Measurements from ENCODE around the gene ZNF613. TPM values are rescaled to one million over a fixed set of nuclear protein-coding genes. Genes with fewer than 3 reads are reported as not detected.
"Not testable (repeated sequence)": the region's sequence is repeated elsewhere in the genome, so short reads cannot be mapped to it uniquely, and the experiment has no call there.

ZNF613 gene
- total RNA-seq, 2 donors from 2014 or later: 2.0 to 2.2 TPM

GRCh38 chr19:51965583-51965982 lies 38.3 kb downstream of the ZNF613 start:
- TF ChIP-seq CTCF (IDR thresholded peaks at IDR 0.05): no peak
- Histone ChIP-seq H3K4me1 (ENCODE audit: control insufficient read depth in 1 of 2, low read depth in 2 of 2) (no peaks in the 10 kb centered on the region), H3K27me3 (replicated peaks; ENCODE audit: insufficient read depth) (no peaks in the 10 kb centered on the region), H3K9me3 (peaks cover 100% of the 10 kb centered on the region), H3K27ac (no peak overlapping the region), H3K4me3 (peak overlapping the region; percentile 4), H3K36me3 (peaks cover 65% of the 10 kb centered on the region)
- ATAC-seq (ENCODE audit: insufficient number of reproducible peaks, low FRiP score, low read depth) (no peak), DNase-seq (ENCODE audit: low spot score) (no peak)

GRCh38 chr19:51970718-51971117 lies 43.4 kb downstream of the ZNF613 start:
- no peak for TF ChIP-seq CTCF (IDR thresholded peaks at IDR 0.05)
- Histone ChIP-seq H3K36me3 (peaks cover 90% of the 10 kb centered on the region), H3K27ac (no peak overlapping the region), H3K27me3 (replicated peaks; ENCODE audit: insufficient read depth) (no peaks in the 10 kb centered on the region), H3K4me1 (ENCODE audit: control insufficient read depth in 1 of 2, low read depth in 2 of 2) (no peaks in the 10 kb centered on the region), H3K9me3 (peaks cover 100% of the 10 kb centered on the region), H3K4me3 (no peak overlapping the region)
- ATAC-seq (ENCODE audit: insufficient number of reproducible peaks, low FRiP score, low read depth): no peak
- no peak for DNase-seq (ENCODE audit: low spot score)

GRCh38 chr19:51971624-51972023 lies 44.4 kb downstream of the ZNF613 start:
- no peak for ATAC-seq (ENCODE audit: insufficient number of reproducible peaks, low FRiP score, low read depth)
- peak overlapping the region; percentile 18 for H3K4me3 ChIP-seq

GRCh38 chr19:51975787-51976186 lies 48.5 kb downstream of the ZNF613 start:
- Histone ChIP-seq H3K9me3 (peaks cover 100% of the 10 kb centered on the region), H3K36me3 (peaks cover 81% of the 10 kb centered on the region)
- not testable (repeated sequence) for ATAC-seq (ENCODE audit: insufficient number of reproducible peaks, low FRiP score, low read depth); H3K27me3 ChIP-seq (replicated peaks; ENCODE audit: insufficient read depth); H3K4me1 ChIP-seq (ENCODE audit: control insufficient read depth in 1 of 2, low read depth in 2 of 2); H3K4me3 ChIP-seq; DNase-seq (ENCODE audit: low spot score); H3K27ac ChIP-seq

More at GRCh38 chr19:51971624-51972023, 44.4 kb downstream of the ZNF613 start:
- Histone ChIP-seq H3K9me3 (peaks cover 100% of the 10 kb centered on the region), H3K27me3 (replicated peaks; ENCODE audit: insufficient read depth) (no peaks in the 10 kb centered on the region), H3K4me1 (ENCODE audit: control insufficient read depth in 1 of 2, low read depth in 2 of 2) (no peaks in the 10 kb centered on the region), H3K36me3 (peaks cover 87% of the 10 kb centered on the region), H3K27ac (no peak overlapping the region)
- DNase-seq (ENCODE audit: low spot score): no peak
- no peak for TF ChIP-seq CTCF (IDR thresholded peaks at IDR 0.05)

GRCh38 chr19:51976852-51977251 lies 49.6 kb downstream of the ZNF613 start:
- Histone ChIP-seq H3K4me1 (ENCODE audit: control insufficient read depth in 1 of 2, low read depth in 2 of 2) (no peaks in the 10 kb centered on the region), H3K27ac (no peak overlapping the region), H3K9me3 (peaks cover 100% of the 10 kb centered on the region), H3K27me3 (replicated peaks; ENCODE audit: insufficient read depth) (no peaks in the 10 kb centered on the region), H3K36me3 (peaks cover 70% of the 10 kb centered on the region), H3K4me3 (no peak overlapping the region)
- ATAC-seq (ENCODE audit: insufficient number of reproducible peaks, low FRiP score, low read depth) (no peak), DNase-seq (ENCODE audit: low spot score) (no peak)
- no peak for TF ChIP-seq CTCF (IDR thresholded peaks at IDR 0.05)

GRCh38 chr19:51977346-51977745 lies 50.1 kb downstream of the ZNF613 start:
- DNase-seq (ENCODE audit: low spot score) (no peak), ATAC-seq (ENCODE audit: insufficient number of reproducible peaks, low FRiP score, low read depth) (no peak)
- Histone ChIP-seq H3K4me1 (ENCODE audit: control insufficient read depth in 1 of 2, low read depth in 2 of 2) (no peaks in the 10 kb centered on the region), H3K36me3 (peaks cover 68% of the 10 kb centered on the region), H3K4me3 (no peak overlapping the region), H3K9me3 (peaks cover 100% of the 10 kb centered on the region), H3K27ac (no peak overlapping the region), H3K27me3 (replicated peaks; ENCODE audit: insufficient read depth) (no peaks in the 10 kb centered on the region)
- TF ChIP-seq CTCF (IDR thresholded peaks at IDR 0.05): no peak

Data from thoracic aorta (tissue), 2 donors.